Measurements from ENCODE around the gene RFX2. TPM values are rescaled to one million over a fixed set of nuclear protein-coding genes. Genes with fewer than 3 reads are reported as not detected.

RFX2 gene
- total RNA-seq, 1 donor from 2014 or later = 3.2 TPM

DNA sequence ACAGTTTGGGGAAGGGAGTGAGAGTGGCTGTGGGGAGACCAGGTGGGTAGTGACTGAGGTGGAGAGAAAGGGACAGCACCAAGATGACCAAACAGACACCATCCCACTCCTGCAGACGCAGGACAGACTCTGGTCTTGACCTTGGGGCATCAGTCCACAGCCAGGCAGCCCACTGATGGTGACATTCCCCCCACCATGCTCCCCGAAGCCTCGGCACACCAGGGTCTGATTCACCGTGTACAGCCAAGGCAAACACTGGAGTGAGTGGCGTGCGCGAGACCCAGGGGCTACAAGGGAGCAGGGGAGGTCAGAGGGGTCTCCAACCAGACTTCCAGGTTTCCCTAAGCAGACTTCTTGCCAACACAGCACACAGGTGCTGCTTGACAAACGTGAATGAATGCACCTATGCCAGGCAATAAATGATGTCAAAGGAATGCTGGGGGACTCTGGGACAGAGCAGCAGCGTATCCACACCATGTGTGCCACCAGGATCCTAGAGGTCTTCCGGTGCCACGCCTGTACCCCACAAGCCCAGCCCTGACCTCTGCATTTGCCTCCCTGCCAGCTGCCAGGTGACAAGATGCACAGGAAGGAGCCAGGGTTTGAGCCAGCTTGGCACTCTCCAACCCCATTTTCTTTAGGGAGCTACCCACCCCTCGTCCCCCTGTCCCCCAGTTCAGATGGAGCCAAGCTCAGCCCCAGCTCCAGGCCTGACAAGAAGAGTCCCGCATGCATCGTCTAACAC lies 150.9 kb downstream of the RFX2 start:
- no peaks in the 10 kb centered on the region for H3K9me3 Mint-ChIP-seq (ENCODE audit: unreplicated experiment)
- no peak overlapping the region for H3K4me3 Mint-ChIP-seq (ENCODE audit: unreplicated experiment)
- Histone ChIP-seq H3K4me1 (ENCODE audit: insufficient read depth, low read length) (peaks cover 20% of the 10 kb centered on the region), H3K9ac (ENCODE audit: low read length) (no peak overlapping the region), H3K4me2 (ENCODE audit: low read length) (no peak overlapping the region), H3K36me3 (ENCODE audit: insufficient read depth, low read length) (no peaks in the 10 kb centered on the region), H3K27ac (ENCODE audit: low read depth, low read length) (no peak overlapping the region), H3K9me3 (ENCODE audit: insufficient read depth, low read depth, low read length) (no peaks in the 10 kb centered on the region), H3K27me3 (ENCODE audit: insufficient read depth, low read length) (no peaks in the 10 kb centered on the region), H3K4me3 (ENCODE audit: insufficient read depth, low read depth, low read length) (no peak overlapping the region), H3K79me2 (ENCODE audit: insufficient read depth, low read length) (peaks cover 96% of the 10 kb centered on the region), H2AFZ (ENCODE audit: low read depth, low read length) (no peak overlapping the region), H4K20me1 (ENCODE audit: insufficient read depth, low read length) (peaks cover 96% of the 10 kb centered on the region)
- DNase-seq (ENCODE audit: low read depth) (no peak), FAIRE-seq (no peak)
- no peak overlapping the region for H3K27ac Mint-ChIP-seq (ENCODE audit: unreplicated experiment)
- no peaks in the 10 kb centered on the region for H3K27me3 Mint-ChIP-seq (ENCODE audit: low read depth, unreplicated experiment)
- TF ChIP-seq, protein P1, sequence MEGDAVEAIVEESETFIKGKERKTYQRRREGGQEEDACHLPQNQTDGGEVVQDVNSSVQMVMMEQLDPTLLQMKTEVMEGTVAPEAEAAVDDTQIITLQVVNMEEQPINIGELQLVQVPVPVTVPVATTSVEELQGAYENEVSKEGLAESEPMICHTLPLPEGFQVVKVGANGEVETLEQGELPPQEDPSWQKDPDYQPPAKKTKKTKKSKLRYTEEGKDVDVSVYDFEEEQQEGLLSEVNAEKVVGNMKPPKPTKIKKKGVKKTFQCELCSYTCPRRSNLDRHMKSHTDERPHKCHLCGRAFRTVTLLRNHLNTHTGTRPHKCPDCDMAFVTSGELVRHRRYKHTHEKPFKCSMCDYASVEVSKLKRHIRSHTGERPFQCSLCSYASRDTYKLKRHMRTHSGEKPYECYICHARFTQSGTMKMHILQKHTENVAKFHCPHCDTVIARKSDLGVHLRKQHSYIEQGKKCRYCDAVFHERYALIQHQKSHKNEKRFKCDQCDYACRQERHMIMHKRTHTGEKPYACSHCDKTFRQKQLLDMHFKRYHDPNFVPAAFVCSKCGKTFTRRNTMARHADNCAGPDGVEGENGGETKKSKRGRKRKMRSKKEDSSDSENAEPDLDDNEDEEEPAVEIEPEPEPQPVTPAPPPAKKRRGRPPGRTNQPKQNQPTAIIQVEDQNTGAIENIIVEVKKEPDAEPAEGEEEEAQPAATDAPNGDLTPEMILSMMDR (IDR thresholded peaks at IDR 0.05; ENCODE audit: insufficient read depth, low read depth, low read length) = no peak
- TF ChIP-seq EZH2 (IDR thresholded peaks at IDR 0.05; ENCODE audit: insufficient read depth, low read length) = no peak
- peaks cover 4% of the 10 kb centered on the region for H3K36me3 Mint-ChIP-seq (ENCODE audit: low read depth, unreplicated experiment)
- peaks cover 30% of the 10 kb centered on the region for H3K4me1 Mint-ChIP-seq (ENCODE audit: low read depth, unreplicated experiment)

DNA sequence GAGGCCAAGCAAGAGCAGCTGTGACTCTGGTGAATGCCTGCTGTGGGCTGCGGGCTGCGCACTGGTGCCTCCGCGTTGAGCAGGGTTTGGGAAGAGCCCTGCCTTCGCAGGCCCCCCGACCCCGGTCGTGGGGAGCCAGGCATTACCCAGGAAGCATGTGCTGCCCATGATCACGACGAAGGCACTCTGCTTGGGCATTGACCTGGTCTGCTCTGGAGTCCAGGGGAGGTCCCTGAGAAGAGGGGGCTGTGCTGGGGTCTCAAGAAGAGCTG lies 151.5 kb downstream of the RFX2 start:
- H3K36me3 Mint-ChIP-seq (ENCODE audit: low read depth, unreplicated experiment) = peaks cover 4% of the 10 kb centered on the region
- no peak overlapping the region for H3K4me3 Mint-ChIP-seq (ENCODE audit: unreplicated experiment)
- H3K4me3 ChIP-seq (ENCODE audit: insufficient read depth, low read depth, low read length) = no peak overlapping the region
- no peak overlapping the region for H3K9ac ChIP-seq (ENCODE audit: low read length)
- no peaks in the 10 kb centered on the region for H3K9me3 ChIP-seq (ENCODE audit: insufficient read depth, low read depth, low read length)
- H3K27ac Mint-ChIP-seq (ENCODE audit: unreplicated experiment) = no peak overlapping the region
- H3K27me3 ChIP-seq (ENCODE audit: insufficient read depth, low read length) = no peaks in the 10 kb centered on the region
- no peak for FAIRE-seq
- no peaks in the 10 kb centered on the region for H3K27me3 Mint-ChIP-seq (ENCODE audit: low read depth, unreplicated experiment)
- H3K79me2 ChIP-seq (ENCODE audit: insufficient read depth, low read length) = peaks cover 96% of the 10 kb centered on the region
- H3K4me2 ChIP-seq (ENCODE audit: low read length) = no peak overlapping the region
- no peak overlapping the region for H3K27ac ChIP-seq (ENCODE audit: low read depth, low read length)
- DNase-seq (ENCODE audit: low read depth) = no peak
- no peaks in the 10 kb centered on the region for H3K36me3 ChIP-seq (ENCODE audit: insufficient read depth, low read length)
- H4K20me1 ChIP-seq (ENCODE audit: insufficient read depth, low read length) = peaks cover 95% of the 10 kb centered on the region
- H2AFZ ChIP-seq (ENCODE audit: low read depth, low read length) = no peak overlapping the region
- no peak for TF ChIP-seq EZH2 (IDR thresholded peaks at IDR 0.05; ENCODE audit: insufficient read depth, low read length)
- TF ChIP-seq, protein P1 (IDR thresholded peaks at IDR 0.05; ENCODE audit: insufficient read depth, low read depth, low read length) = no peak
- H3K9me3 Mint-ChIP-seq (ENCODE audit: unreplicated experiment) = no peaks in the 10 kb centered on the region
- peaks cover 27% of the 10 kb centered on the region for H3K4me1 ChIP-seq (ENCODE audit: insufficient read depth, low read length)
- peaks cover 34% of the 10 kb centered on the region for H3K4me1 Mint-ChIP-seq (ENCODE audit: low read depth, unreplicated experiment)

DNA sequence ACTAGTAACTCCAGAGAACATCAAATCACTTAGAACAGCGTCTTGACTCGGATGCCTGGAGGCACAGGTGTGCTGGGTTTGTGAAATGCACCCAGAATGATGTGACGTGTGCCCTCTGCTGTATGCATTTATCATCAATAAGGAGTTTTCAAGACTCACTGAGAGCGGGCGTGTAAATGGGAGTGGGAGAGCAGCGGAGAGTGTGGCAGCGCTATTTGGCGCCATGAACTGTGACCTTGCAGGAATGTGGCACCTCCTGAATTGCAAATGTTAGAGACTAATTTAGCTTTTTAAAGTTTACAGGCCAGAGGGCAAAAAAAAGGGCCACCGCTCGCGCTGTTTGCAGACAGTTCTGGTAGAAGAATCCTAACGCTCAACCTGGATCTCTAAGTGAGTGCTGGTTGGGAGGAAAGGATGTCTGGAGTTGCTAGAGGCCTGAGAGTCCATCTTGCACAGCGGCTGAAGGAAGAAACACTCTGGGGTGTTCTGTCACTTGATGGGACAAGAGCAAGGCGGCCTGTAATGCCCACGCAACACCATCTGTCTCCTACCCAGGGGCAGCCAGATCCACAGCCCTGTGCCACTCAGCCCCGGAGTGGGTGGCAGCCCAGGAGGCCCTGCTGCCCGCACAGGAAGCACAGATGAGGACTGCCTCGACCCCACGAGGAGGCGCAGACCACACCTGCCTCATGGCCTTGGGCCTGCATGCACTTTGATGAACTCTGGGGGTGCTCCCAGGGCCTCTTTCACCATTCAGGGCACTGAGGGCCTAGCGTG lies 152.0 kb downstream of the RFX2 start:
- H3K4me3 Mint-ChIP-seq (ENCODE audit: unreplicated experiment) = peak overlapping the region; percentile 5

More for the DNA sequence above, 152.0 kb downstream of the RFX2 start:
- Histone ChIP-seq H3K9ac (ENCODE audit: low read length) (no peak overlapping the region), H3K4me2 (ENCODE audit: low read length) (no peak overlapping the region), H3K27me3 (ENCODE audit: insufficient read depth, low read length) (no peaks in the 10 kb centered on the region), H4K20me1 (ENCODE audit: insufficient read depth, low read length) (peaks cover 95% of the 10 kb centered on the region), H3K4me3 (ENCODE audit: insufficient read depth, low read depth, low read length) (no peak overlapping the region), H3K36me3 (ENCODE audit: insufficient read depth, low read length) (no peaks in the 10 kb centered on the region), H3K4me1 (ENCODE audit: insufficient read depth, low read length) (peaks cover 31% of the 10 kb centered on the region), H3K79me2 (ENCODE audit: insufficient read depth, low read length) (peaks cover 96% of the 10 kb centered on the region), H2AFZ (ENCODE audit: low read depth, low read length) (no peak overlapping the region), H3K9me3 (ENCODE audit: insufficient read depth, low read depth, low read length) (no peaks in the 10 kb centered on the region), H3K27ac (ENCODE audit: low read depth, low read length) (no peak overlapping the region)
- Mint-ChIP-seq H3K27ac (ENCODE audit: unreplicated experiment) (no peak overlapping the region), H3K27me3 (ENCODE audit: low read depth, unreplicated experiment) (no peaks in the 10 kb centered on the region), H3K9me3 (ENCODE audit: unreplicated experiment) (no peaks in the 10 kb centered on the region), H3K36me3 (ENCODE audit: low read depth, unreplicated experiment) (peaks cover 4% of the 10 kb centered on the region), H3K4me1 (ENCODE audit: low read depth, unreplicated experiment) (peaks cover 39% of the 10 kb centered on the region)
- no peak for TF ChIP-seq EZH2 (IDR thresholded peaks at IDR 0.05; ENCODE audit: insufficient read depth, low read length)
- TF ChIP-seq, protein P1 (IDR thresholded peaks at IDR 0.05; ENCODE audit: insufficient read depth, low read depth, low read length) = no peak
- FAIRE-seq (no peak), DNase-seq (ENCODE audit: low read depth) (no peak)
